ENCODE data around the gene ASL.

- no peak for TF ChIP-seq CTCF (IDR thresholded peaks at IDR 0.05)
- no peak for TF ChIP-seq POLR2A (IDR thresholded peaks at IDR 0.05)
Observed at GRCh38 chr7:66142996-66143395, 67.4 kb downstream of the ASL start.

All from uterus (tissue), 2 donors.